GM23338 (cell line): ENCODE results near the gene BMP10. TPM values are rescaled to one million over a fixed set of nuclear protein-coding genes. Genes with fewer than 3 reads are reported as not detected.

Source experiments
- ATAC-seq: fragments of 200-7000 bp; cut with Tn5 transposase; 3 replicates; pipeline ENCODE4 v1.9.1; 2020
- DNase-seq: peaks from one replicate; pipeline ENCODE4 v3.0.0-alpha.2; 2015; ENCODE audit warnings: low spot score
- H2AFZ ChIP-seq: fragments of 200-600 bp; sonication (generic); 2 replicates; pipeline ENCODE4 v1.8.0; 2016; ENCODE audit warnings: antibody characterized with exemption, mild to moderate bottlenecking, moderate library complexity
- H3F3A ChIP-seq: fragments of 200-600 bp; sonication (generic); replicated peaks from 2 replicates; pipeline ENCODE4 v1.8.0; 2017; ENCODE audit warnings: antibody characterized with exemption, mixed run types, low read depth
- H3K27ac ChIP-seq: fragments of 200-600 bp; sonication (generic); 2 replicates; pipeline ENCODE4 v1.6.1; 2016; ENCODE audit warnings: low read depth
- H3K27me3 ChIP-seq: fragments of 200-600 bp; sonication (generic); 2 replicates; pipeline ENCODE4 v1.8.0; 2016; ENCODE audit warnings: mild to moderate bottlenecking, mixed run types, moderate library complexity; ENCODE audit not compliant: insufficient read depth
- H3K36me3 ChIP-seq: fragments of 200-600 bp; sonication (generic); 2 replicates; pipeline ENCODE4 v1.8.0; 2016; ENCODE audit warnings: mild to moderate bottlenecking; ENCODE audit not compliant: insufficient read depth
- H3K4me1 ChIP-seq: fragments of 200-600 bp; sonication (generic); 2 replicates; pipeline ENCODE4 v1.8.0; 2016; ENCODE audit warnings: mild to moderate bottlenecking, moderate library complexity; ENCODE audit not compliant: insufficient read depth
- H3K4me2 ChIP-seq: fragments of 200-600 bp; sonication (generic); 2 replicates; pipeline ENCODE4 v1.7.1; 2017; ENCODE audit warnings: mixed run types
- H3K4me3 ChIP-seq: fragments of 200-600 bp; sonication (generic); 2 replicates; pipeline ENCODE4 v1.6.1; 2016; ENCODE audit warnings: mixed run types
- H3K79me2 ChIP-seq: fragments of 200-600 bp; sonication (generic); replicated peaks from 2 replicates; pipeline ENCODE4 v1.8.0; 2017; ENCODE audit warnings: mild to moderate bottlenecking; ENCODE audit not compliant: insufficient read depth
- H3K9me2 ChIP-seq: fragments of 200-600 bp; sonication (generic); 2 replicates; pipeline ENCODE4 v1.8.0; 2017; ENCODE audit not compliant: insufficient read depth
- H4K20me1 ChIP-seq: fragments of 200-600 bp; sonication (generic); replicated peaks from 2 replicates; pipeline ENCODE4 v1.8.0; 2017; ENCODE audit warnings: mild to moderate bottlenecking; ENCODE audit not compliant: insufficient read depth
- H3K27ac Mint-ChIP-seq: 2 replicates; pipeline ENCODE4 v1.8.0; 2020; ENCODE audit warnings: inconsistent platforms, mild to moderate bottlenecking, moderate library complexity, mixed read lengths
- H3K27me3 Mint-ChIP-seq: 3 replicates; pipeline ENCODE4 v1.8.0; 2022; ENCODE audit warnings: low read depth, mild to moderate bottlenecking, moderate library complexity, mixed read lengths, inconsistent platforms; ENCODE audit not compliant: insufficient read depth, poor library complexity
- H3K36me3 Mint-ChIP-seq: 3 replicates; pipeline ENCODE4 v1.8.0; 2021; ENCODE audit warnings: low read depth, mild to moderate bottlenecking, inconsistent platforms, moderate library complexity, mixed read lengths
- H3K4me1 Mint-ChIP-seq: 3 replicates; pipeline ENCODE4 v1.8.0; 2020; ENCODE audit warnings: mild to moderate bottlenecking, inconsistent platforms, mixed read lengths
- H3K4me3 Mint-ChIP-seq: 3 replicates; pipeline ENCODE4 v1.8.0; 2021; ENCODE audit warnings: moderate library complexity, mild to moderate bottlenecking, inconsistent platforms, mixed read lengths
- H3K9me3 Mint-ChIP-seq: 3 replicates; pipeline ENCODE4 v1.8.0; 2020; ENCODE audit warnings: moderate library complexity, mild to moderate bottlenecking, inconsistent platforms, mixed read lengths
- CREB1 ChIP-seq: fragments of 250-450 bp; sonication (Bioruptor Pico); IDR thresholded peaks from 2 replicates; pipeline ENCODE4 v1.5.0; 2020; ENCODE audit warnings: low read depth, mild to moderate bottlenecking, moderate library complexity
- CTCF ChIP-seq, 2 experiments: fragments of 200-600 bp in 1 of 2; sonication (generic) in 1 of 2; conservative IDR thresholded peaks; 2 replicates each; pipeline versions ENCODE4 v1.5.1 to v1.6.1; 2016 to 2017; ENCODE audit warnings: antibody characterized with exemption in 2 of 2, low read depth in 2 of 2, mild to moderate bottlenecking in 2 of 2, moderate library complexity in 1 of 2
- ETS1 ChIP-seq: IDR thresholded peaks from 2 replicates; pipeline ENCODE4 v1.6.1; 2016; ENCODE audit warnings: antibody characterized with exemption
- EZH2 ChIP-seq: fragments of 200-600 bp; sonication (generic); IDR thresholded peaks from one replicate; pipeline ENCODE4 v1.8.0; 2017; ENCODE audit warnings: antibody characterized with exemption, mild to moderate bottlenecking, low read depth; ENCODE audit not compliant: unreplicated experiment
- EZH2phosphoT487 ChIP-seq: fragments of 200-600 bp; sonication (generic); IDR thresholded peaks from one replicate; pipeline ENCODE4 v1.8.1; 2018; ENCODE audit warnings: antibody characterized with exemption; ENCODE audit not compliant: unreplicated experiment
- JUNB ChIP-seq: IDR thresholded peaks from one replicate; pipeline ENCODE4 v1.6.1; 2016; ENCODE audit warnings: antibody characterized with exemption; ENCODE audit not compliant: unreplicated experiment
- NANOG ChIP-seq: IDR thresholded peaks from 2 replicates; pipeline ENCODE4 v1.6.1; 2016; ENCODE audit warnings: antibody characterized with exemption, borderline replicate concordance
- POLR2AphosphoS5 ChIP-seq: IDR thresholded peaks from 2 replicates; pipeline ENCODE4 v1.6.1; 2016; ENCODE audit warnings: antibody characterized with exemption, low read depth
- REST ChIP-seq: IDR thresholded peaks from one replicate; pipeline ENCODE4 v1.6.1; 2018; ENCODE audit warnings: antibody characterized with exemption; ENCODE audit not compliant: unreplicated experiment
- STAT1 ChIP-seq: IDR thresholded peaks from one replicate; pipeline ENCODE4 v1.6.1; 2016; ENCODE audit warnings: antibody characterized with exemption; ENCODE audit not compliant: unreplicated experiment
- ZNF114 ChIP-seq: fragments of 250-450 bp; sonication (Bioruptor Pico); IDR thresholded peaks from 2 replicates; pipeline ENCODE4 v1.5.0; 2020; ENCODE audit warnings: mild to moderate bottlenecking, moderate library complexity
- ZNF331 ChIP-seq: fragments of 250-450 bp; sonication (Bioruptor Pico); IDR thresholded peaks from 2 replicates; pipeline ENCODE4 v1.5.0; 2020; ENCODE audit warnings: low read depth, mild to moderate bottlenecking, moderate library complexity
- ZNF462 ChIP-seq: fragments of 250-450 bp; sonication (Bioruptor Pico); IDR thresholded peaks from 2 replicates; pipeline ENCODE4 v1.5.0; 2020; ENCODE audit warnings: mild to moderate bottlenecking, moderate library complexity
- polyA plus RNA-seq: library from polyadenylated mRNA; unstranded; fragments of >200 nt; fragmentation: Nextera tagmentation; extraction: Ambion mirVana; gene quantifications from 2 replicates; pipeline ENCODE4 v1.2.1, GENCODE V29; 2016
- total RNA-seq: library from RNA; depleted of rRNA; stranded (reverse); fragments of >200 nt; shearing (Covaris generic); gene quantifications from 2 replicates; pipeline ENCODE4 v1.2.3, GENCODE V29; 2014

The BMP10 gene
- total and polyA plus RNA-seq, 2 experiments from 2014 or later: not detected

- ATAC-seq: no peak
- no peak overlapping the region for H3K4me3 Mint-ChIP-seq
- no peak overlapping the region for H3K27ac Mint-ChIP-seq
- Histone ChIP-seq H3K36me3 (no peaks in the 10 kb centered on the region), H3K4me2 (no peak overlapping the region), H3K9me2 (peaks cover 10% of the 10 kb centered on the region; the same call in 1 of the 2 replicates), H3K4me1 (peaks cover 23% of the 10 kb centered on the region), H3K27ac (no peak overlapping the region), H3F3A (no peaks in the 10 kb centered on the region), H3K27me3 (no peaks in the 10 kb centered on the region), H3K79me2 (no peaks in the 10 kb centered on the region), H2AFZ (peak overlapping the region; percentile 78; the same call in 1 of the 2 replicates), H3K4me3 (no peak overlapping the region), H4K20me1 (no peaks in the 10 kb centered on the region)
- DNase-seq: no peak
- H3K36me3 Mint-ChIP-seq: no peaks in the 10 kb centered on the region
- no peak for TF ChIP-seq ZNF114 (CRISPR knock-in tag)
- no peak for TF ChIP-seq POLR2AphosphoS5
- TF ChIP-seq NANOG: no peak
- no peak for TF ChIP-seq ETS1
- no peak for TF ChIP-seq REST
- TF ChIP-seq CTCF (conservative IDR thresholded peaks at IDR 0.05; ENCODE audit: low read depth in 2 of 2): no peak
- TF ChIP-seq ZNF331 (CRISPR knock-in tag): no peak
- TF ChIP-seq STAT1: no peak
- TF ChIP-seq EZH2phosphoT487: no peak
- no peak for TF ChIP-seq EZH2
- no peak for TF ChIP-seq ZNF462 (CRISPR knock-in tag)
- TF ChIP-seq CREB1: no peak
- no peak for TF ChIP-seq JUNB
- peaks cover 6% of the 10 kb centered on the region for H3K27me3 Mint-ChIP-seq
- H3K4me1 Mint-ChIP-seq: peaks cover 15% of the 10 kb centered on the region
- H3K9me3 Mint-ChIP-seq: no peaks in the 10 kb centered on the region
Measured at GRCh38 chr2:68857202-68857845, 13.9 kb downstream of the BMP10 start.
